ENCODE data around the gene RGS12. TPM values are rescaled to one million over a fixed set of nuclear protein-coding genes. Genes with fewer than 3 reads are reported as not detected.

RGS12 gene
- total RNA-seq, 1 donor from 2014 or later: 92.8 TPM

DNA sequence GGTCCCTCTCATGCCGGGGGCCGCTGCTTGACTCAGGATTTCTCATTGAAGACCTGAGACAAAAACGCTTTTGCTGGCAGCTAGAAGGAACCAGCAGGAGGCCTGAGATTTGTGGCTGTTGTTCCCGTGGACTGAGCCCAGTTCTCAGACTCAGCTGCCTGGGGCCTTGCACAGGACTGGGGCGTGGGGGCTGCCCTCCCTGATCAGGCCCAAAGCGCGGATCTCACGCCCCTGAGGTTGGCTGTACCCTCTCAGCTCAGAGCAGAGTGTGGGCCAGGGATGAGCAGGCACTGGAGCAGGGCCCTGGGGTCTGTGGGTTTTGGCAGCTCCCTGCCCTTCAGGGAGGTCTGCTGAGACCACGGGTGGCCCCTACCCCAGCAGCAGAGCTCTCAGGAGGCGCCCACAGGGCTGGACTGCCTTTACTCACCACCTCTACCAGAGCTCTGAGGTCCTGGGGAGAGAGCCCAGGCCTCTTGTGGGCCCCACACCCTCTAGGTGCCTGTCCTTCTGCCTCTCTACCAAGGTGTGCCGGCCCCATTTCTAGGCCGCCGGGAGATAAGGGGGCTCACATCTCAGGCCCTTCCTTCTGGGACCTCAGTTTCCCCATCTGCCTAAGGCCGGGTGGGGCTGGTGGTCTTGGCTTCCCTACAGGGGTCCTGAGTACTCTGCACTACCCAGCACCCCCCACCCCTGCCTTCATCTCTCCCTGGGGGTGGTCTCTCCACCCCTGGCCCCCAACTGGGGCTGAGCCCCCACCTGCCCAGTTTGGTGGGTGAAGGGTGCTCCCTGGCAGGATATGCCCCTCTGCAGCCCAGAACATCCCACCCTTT, 38.3 kb upstream of the RGS12 start:
- no peak for DNase-seq (ENCODE audit: extremely low read depth, low read depth, low spot score)

DNA sequence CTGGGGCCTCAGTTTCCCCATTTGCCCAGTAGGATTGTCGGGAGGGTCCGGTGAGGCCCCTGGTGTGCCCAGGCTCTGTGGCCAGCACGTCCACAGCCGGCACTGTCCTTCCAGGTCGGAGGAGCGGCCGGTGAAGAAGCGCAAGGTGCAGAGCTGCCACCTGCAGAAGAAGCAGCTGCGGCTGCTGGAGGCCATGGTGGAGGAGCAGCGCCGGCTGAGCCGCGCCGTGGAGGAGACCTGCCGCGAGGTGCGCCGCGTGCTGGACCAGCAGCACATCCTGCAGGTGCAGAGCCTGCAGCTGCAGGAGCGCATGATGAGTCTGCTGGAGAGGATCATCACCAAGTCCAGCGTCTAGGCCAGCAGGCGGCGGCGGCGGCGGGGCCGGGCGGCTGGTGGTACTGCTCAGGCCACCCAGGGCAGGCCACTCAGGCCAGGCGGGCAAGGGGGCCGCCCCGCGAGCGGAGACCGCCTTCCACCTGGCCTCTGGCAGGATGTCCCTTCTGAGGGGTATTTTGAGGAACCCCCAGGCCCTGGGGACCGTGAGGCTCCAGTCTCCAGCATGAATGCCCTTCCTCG, 37.1 kb upstream of the RGS12 start:
- DNase-seq (ENCODE audit: extremely low read depth, low read depth, low spot score): no peak

- DNase-seq (ENCODE audit: extremely low read depth, low read depth, low spot score): no peak
Observed at GRCh38 chr4:3256230-3257102, 36.4 kb upstream of the RGS12 start.

DNA sequence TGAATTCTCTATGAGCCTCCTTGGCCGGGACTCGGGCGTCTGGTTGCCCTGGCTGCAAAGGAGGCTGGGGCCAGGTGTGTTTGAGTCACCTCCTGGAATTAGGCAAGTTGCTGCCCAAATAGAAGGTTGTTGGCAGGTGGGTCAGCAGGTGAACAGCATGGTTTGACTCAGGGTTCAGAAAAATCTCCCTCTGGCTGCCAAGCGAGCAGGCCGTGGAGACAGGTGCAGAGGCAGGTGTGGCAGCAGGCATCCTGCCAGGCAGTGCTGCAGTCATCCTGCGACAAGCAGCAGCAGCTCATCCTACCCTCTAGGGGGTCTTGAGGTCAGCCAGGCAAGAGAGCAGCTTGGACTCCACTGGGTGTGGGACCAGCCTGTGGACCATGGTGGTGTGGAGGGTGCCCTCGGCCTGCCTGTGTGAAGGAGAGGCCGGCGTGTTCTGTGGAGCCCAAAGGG, 35.7 kb upstream of the RGS12 start:
- DNase-seq (ENCODE audit: extremely low read depth, low read depth, low spot score): no peak

- no peak for DNase-seq (ENCODE audit: extremely low read depth, low read depth, low spot score)
Observed at GRCh38 chr4:3257556-3258482, 35.0 kb upstream of the RGS12 start.

- no peak for DNase-seq (ENCODE audit: extremely low read depth, low read depth, low spot score)
Observed at GRCh38 chr4:3261411-3262207, 31.2 kb upstream of the RGS12 start.

- no peak for DNase-seq (ENCODE audit: extremely low read depth, low read depth, low spot score)
Observed at GRCh38 chr4:3262208-3263052, 30.4 kb upstream of the RGS12 start.

- DNase-seq (ENCODE audit: extremely low read depth, low read depth, low spot score): no peak
Observed at GRCh38 chr4:3263053-3263875, 29.6 kb upstream of the RGS12 start.

- DNase-seq (ENCODE audit: extremely low read depth, low read depth, low spot score): no peak
Observed at GRCh38 chr4:3263876-3264193, 29.0 kb upstream of the RGS12 start.

DNA sequence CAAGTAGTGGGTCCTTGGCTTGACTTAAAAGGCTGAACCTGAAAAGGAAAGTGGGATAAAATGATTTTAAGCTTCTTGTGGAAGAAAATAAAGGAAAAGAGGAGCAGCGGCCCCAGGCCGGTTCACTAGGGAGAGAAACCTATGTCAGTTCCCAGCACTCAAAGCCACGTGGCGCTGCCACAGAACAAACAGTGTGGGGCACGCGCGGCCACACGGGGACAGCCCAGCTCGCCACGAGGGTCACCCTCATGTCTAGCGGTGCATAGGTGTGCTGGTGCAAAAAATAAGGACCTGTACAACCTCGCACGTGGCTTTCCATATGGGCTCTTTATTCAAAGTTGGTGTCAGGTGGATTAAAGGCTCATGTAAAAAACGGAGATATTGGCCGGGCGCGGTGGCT, 26.7 kb upstream of the RGS12 start:
- DNase-seq (ENCODE audit: extremely low read depth, low read depth, low spot score): no peak

GRCh38 chr4:3267576-3268394, 25.0 kb upstream of the RGS12 start:
- no peak for DNase-seq (ENCODE audit: extremely low read depth, low read depth, low spot score)

- DNase-seq (ENCODE audit: extremely low read depth, low read depth, low spot score): no peak
Observed at GRCh38 chr4:3268395-3269104, 24.3 kb upstream of the RGS12 start.

- DNase-seq (ENCODE audit: extremely low read depth, low read depth, low spot score): no peak
Observed at GRCh38 chr4:3269105-3269927, 23.5 kb upstream of the RGS12 start.

- no peak for DNase-seq (ENCODE audit: extremely low read depth, low read depth, low spot score)
Observed at GRCh38 chr4:3269991-3270611, 22.7 kb upstream of the RGS12 start.

DNA sequence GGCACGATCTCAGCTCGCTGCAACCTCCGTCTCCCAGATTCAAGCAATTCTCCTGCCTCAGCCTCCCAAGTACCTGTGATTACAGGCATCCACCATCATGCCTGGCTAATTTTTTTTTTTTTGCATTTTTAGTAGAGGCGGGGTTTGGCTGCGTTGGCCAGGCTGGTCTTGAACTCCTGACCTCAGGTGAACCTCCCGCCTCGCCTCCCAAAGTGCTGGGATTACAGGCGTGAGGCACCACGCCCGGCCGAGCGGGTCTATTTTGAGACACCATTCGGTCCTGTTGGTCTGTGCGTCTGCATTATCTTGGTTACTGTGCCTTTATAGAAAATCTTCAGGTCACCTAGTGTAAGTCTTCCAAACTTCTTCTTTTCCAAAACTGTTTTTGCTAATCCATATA, 21.7 kb upstream of the RGS12 start:
- DNase-seq (ENCODE audit: extremely low read depth, low read depth, low spot score): no peak

Measured in glomerular endothelial cell (primary cell).